Adrenal gland (tissue), 5 donors: ENCODE results near the gene MYO1A.
"Not testable (repeated sequence)": the region's sequence is repeated elsewhere in the genome, so short reads cannot be mapped to it uniquely, and the experiment has no call there.

Source experiments
- POLR2A ChIP-seq, 2 donors: fragments of 450-650 bp; IDR thresholded peaks; one replicate each; pipeline ENCODE4 v1.6.1; 2017; ENCODE audit warnings: antibody characterized with exemption in 2 of 2, mild to moderate bottlenecking in 2 of 2, moderate library complexity in 1 of 2
- TF ChIP-seq, protein P1 (sequence below), 6 experiments: fragments of 450-650 bp in 4 of 6; fragments of 200-600 bp in 2 of 6; sonication (generic) in 1 of 6; IDR thresholded peaks; 1 replicate in 5 of 6; 2 replicates in 1 of 6; pipeline versions ENCODE4 v1.5.1 to v1.8.0; 2016 to 2021; ENCODE audit warnings: antibody characterized with exemption in 6 of 6, mild to moderate bottlenecking in 2 of 6, moderate library complexity in 1 of 6
- donor health status: DM: no; HTN: no; CAD: no.

DNA sequence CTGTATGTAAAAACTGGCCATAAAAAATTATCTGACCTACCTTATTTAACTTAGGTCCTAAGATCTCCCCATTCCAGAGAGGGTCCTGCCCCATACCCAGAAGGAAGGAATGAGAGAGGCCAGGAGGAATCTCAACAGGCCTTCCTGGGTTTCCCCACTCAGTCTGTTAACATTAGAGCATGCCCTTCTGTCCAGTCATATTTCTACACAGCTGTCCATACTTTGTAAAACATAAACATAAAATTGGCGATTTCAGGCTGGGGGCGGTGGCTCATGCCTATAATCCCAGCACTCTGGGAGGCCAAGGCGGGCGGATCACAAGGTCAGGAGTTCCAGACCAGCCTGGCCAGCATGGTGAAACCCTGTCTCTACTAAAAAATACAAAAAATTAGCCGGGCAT lies 27.6 kb downstream of the MYO1A start:
- TF ChIP-seq, protein P1, sequence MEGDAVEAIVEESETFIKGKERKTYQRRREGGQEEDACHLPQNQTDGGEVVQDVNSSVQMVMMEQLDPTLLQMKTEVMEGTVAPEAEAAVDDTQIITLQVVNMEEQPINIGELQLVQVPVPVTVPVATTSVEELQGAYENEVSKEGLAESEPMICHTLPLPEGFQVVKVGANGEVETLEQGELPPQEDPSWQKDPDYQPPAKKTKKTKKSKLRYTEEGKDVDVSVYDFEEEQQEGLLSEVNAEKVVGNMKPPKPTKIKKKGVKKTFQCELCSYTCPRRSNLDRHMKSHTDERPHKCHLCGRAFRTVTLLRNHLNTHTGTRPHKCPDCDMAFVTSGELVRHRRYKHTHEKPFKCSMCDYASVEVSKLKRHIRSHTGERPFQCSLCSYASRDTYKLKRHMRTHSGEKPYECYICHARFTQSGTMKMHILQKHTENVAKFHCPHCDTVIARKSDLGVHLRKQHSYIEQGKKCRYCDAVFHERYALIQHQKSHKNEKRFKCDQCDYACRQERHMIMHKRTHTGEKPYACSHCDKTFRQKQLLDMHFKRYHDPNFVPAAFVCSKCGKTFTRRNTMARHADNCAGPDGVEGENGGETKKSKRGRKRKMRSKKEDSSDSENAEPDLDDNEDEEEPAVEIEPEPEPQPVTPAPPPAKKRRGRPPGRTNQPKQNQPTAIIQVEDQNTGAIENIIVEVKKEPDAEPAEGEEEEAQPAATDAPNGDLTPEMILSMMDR (IDR thresholded peaks at IDR 0.05) = not testable (repeated sequence)
- not testable (repeated sequence) for TF ChIP-seq POLR2A (IDR thresholded peaks at IDR 0.05)
